ENCODE measurements around the gene ADGRD2. TPM values are rescaled to one million over a fixed set of nuclear protein-coding genes. Genes with fewer than 3 reads are reported as not detected.

ADGRD2 gene
- total RNA-seq, 4 donors from 2014 or later: 0.35 TPM; not detected in 3

DNA sequence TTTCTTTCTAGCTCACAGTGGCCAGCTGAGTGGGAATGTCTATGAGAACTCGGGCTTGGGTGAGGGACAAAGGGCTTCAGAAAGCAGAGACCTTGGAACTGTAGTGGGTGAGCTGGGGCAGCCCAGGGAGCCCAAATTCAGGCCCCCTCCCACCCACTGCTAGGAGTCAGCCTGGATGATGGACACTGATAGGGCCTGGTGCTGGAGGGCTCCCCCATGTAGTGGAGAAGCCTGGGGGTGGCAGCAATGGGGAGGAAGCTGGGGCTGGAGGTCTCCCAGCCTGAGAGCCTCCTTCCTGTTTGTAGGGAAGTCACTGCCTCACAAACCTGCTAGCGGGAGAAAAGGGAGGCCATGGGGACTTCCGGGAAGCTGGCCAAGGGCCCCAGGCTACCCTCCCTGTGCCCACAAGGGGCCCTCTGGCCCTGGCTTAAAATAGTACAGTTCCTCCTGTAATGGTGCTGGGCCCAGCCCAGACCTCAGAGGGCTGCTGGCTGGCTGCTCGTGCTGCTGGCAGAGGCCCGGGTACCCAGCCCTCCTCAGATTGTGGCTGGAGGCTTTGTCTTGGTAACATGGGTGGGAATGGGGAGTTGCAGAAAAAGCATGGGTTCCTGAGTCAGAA, 63.2 kb downstream of the ADGRD2 start:
- 33 to 47% methylated on average over 1 to 2 of the region's 5 CpGs for WGBS, 2 donors
- no peak for DNase-seq
- TF ChIP-seq POLR2A (IDR thresholded peaks at IDR 0.05): no peak
- no peak for TF ChIP-seq CTCF (IDR thresholded peaks at IDR 0.05)
- Histone ChIP-seq H3K4me3 (no peak overlapping the region), H3K27ac (no peak overlapping the region), H3K36me3 (no peaks in the 10 kb centered on the region), H3K4me1 (no peaks in the 10 kb centered on the region), H3K27me3 (peaks cover 0 to 8% (median 0%) of the 10 kb centered on the region in 4 donors), H3K9me3 (no peaks in the 10 kb centered on the region)
- intact Hi-C loops (cut with DNase I): no loop called here

GRCh38 chr9:124514125-124514524, 63.9 kb downstream of the ADGRD2 start:
- Histone ChIP-seq H3K27me3 (peaks cover 0 to 8% (median 0%) of the 10 kb centered on the region in 4 donors), H3K27ac (no peak overlapping the region), H3K4me1 (no peaks in the 10 kb centered on the region), H3K9me3 (no peaks in the 10 kb centered on the region), H3K4me3 (no peak overlapping the region), H3K36me3 (no peaks in the 10 kb centered on the region)
- intact Hi-C loops (cut with DNase I): no loop called here
- 65 to 100% methylated on average over 1 to 3 of the region's 4 CpGs for WGBS, 2 donors
- no peak for DNase-seq
- TF ChIP-seq POLR2A (IDR thresholded peaks at IDR 0.05): no peak
- no peak for TF ChIP-seq CTCF (IDR thresholded peaks at IDR 0.05)

DNA sequence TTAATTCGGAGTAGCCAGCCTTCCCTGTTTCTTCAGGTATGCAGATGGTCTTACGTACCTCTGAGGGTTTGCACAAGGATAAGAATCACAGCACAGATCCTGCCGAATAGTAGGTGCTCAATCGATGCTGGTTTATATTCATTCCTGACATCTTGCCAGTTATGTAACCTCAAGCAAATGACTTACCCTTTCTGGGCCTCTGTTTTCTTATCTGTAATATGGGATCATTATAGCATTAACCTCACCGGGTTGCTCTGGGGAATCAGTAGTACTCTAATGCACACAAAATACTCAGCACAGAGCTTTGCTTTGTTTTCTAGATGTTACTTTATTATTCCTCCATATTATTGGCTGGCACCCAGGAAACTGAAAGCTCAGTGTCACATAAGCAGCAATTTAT, 64.6 kb downstream of the ADGRD2 start:
- DNase-seq: no peak
- WGBS, 2 donors: 75 to 77% methylated on average over 4 to 5 of the region's 5 CpGs
- H3K9me3 ChIP-seq: no peaks in the 10 kb centered on the region
- H3K4me3 ChIP-seq: no peak overlapping the region
- TF ChIP-seq POLR2A (IDR thresholded peaks at IDR 0.05) (no peak), CTCF (IDR thresholded peaks at IDR 0.05) (no peak)
- H3K4me1 ChIP-seq: no peaks in the 10 kb centered on the region
- no peaks in the 10 kb centered on the region for H3K36me3 ChIP-seq
- peaks cover 0 to 8% (median 0%) of the 10 kb centered on the region in 4 donors for H3K27me3 ChIP-seq
- H3K27ac ChIP-seq: no peak overlapping the region
- intact Hi-C loops (cut with DNase I): no loop called here

- DNase-seq: no peak
- intact Hi-C loops (cut with DNase I): no loop called here
- H3K27me3 ChIP-seq: peaks cover 0 to 2% (median 0%) of the 10 kb centered on the region in 4 donors
- no peak for TF ChIP-seq POLR2A (IDR thresholded peaks at IDR 0.05)
- no peak for TF ChIP-seq CTCF (IDR thresholded peaks at IDR 0.05)
- peaks cover 0 to 11% (median 0%) of the 10 kb centered on the region in 3 donors for H3K36me3 ChIP-seq
- no peak overlapping the region for H3K27ac ChIP-seq
- H3K4me3 ChIP-seq: no peak overlapping the region
- H3K9me3 ChIP-seq: no peaks in the 10 kb centered on the region
- WGBS, 2 donors: 73 to 80% methylated on average over 4 of the region's 5 CpGs
- no peaks in the 10 kb centered on the region for H3K4me1 ChIP-seq
These were observed 67.3 kb downstream of the ADGRD2 start for GRCh38 chr9:124517600-124517999.

DNA sequence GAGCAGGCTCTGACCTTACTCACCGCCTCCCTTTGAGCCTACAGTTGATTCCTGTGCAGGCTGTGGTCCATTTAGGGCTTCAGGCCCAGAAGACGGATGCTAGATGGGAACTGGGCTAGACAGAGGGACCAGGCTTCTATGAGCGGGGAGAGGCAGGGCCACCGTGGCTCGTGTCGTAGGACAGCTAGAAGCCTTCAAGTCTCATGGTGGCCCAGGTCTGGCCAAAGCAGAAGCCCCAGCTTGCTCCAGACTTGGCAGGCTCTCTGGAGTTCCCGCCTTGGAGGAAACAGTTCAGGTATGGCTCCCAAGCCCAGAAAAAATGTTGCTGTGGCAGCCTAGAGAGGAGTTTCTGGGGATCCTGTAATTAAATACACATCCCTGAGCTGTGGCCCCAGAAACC, 67.9 kb downstream of the ADGRD2 start:
- intact Hi-C loops (cut with DNase I): no loop called here
- no peaks in the 10 kb centered on the region for H3K9me3 ChIP-seq
- no peak overlapping the region for H3K4me3 ChIP-seq
- peaks cover 0 to 11% (median 0%) of the 10 kb centered on the region in 3 donors for H3K36me3 ChIP-seq
- WGBS, 2 donors: 85 to 87% methylated on average over 4 of the region's 7 CpGs
- H3K27me3 ChIP-seq: no peaks in the 10 kb centered on the region
- H3K4me1 ChIP-seq: no peaks in the 10 kb centered on the region
- H3K27ac ChIP-seq: no peak overlapping the region
- no peak for DNase-seq
- TF ChIP-seq CTCF (IDR thresholded peaks at IDR 0.05): no peak
- no peak for TF ChIP-seq POLR2A (IDR thresholded peaks at IDR 0.05)
